ENCODE measurements around the gene TTLL4.

GRCh38 chr2:218746470-218746795 is 35.8 kb downstream of the TTLL4 start:
- TF ChIP-seq CTCF (IDR thresholded peaks at IDR 0.05 in 4 of 5, conservative IDR thresholded peaks at IDR 0.05 in 1 of 5) (no peak), POLR2A (IDR thresholded peaks at IDR 0.05) (no peak)

Measured in gastrocnemius medialis (tissue), 4 donors.